Stimulated activated naive CD8-positive, alpha-beta T cell treated with anti-CD3 and anti-CD28 coated beads, Interleukin-15, amount 100 ng/mL, for 72 hours (primary cell): Measurements from ENCODE around the gene CES3.
A peak's percentile ranks its signal among the peaks of the same experiment; 100 is the strongest.
"Not testable (repeated sequence)": the region's sequence is repeated elsewhere in the genome, so short reads cannot be mapped to it uniquely, and the experiment has no call there.

Source experiments
- ATAC-seq: fragments of 150-1000 bp; cut with Tn5 transposase; 2 replicates; pipeline ENCODE4 v1.10.0; 2021; ENCODE audit warnings: mild to moderate bottlenecking, moderate library complexity
- DNase-seq, 2 donors: peaks; one replicate each; pipeline ENCODE4 v3.0.0; 2021 to 2022
- H3K27ac Mint-ChIP-seq, 2 donors: one replicate each; pipeline ENCODE4 v1.8.0; 2022; ENCODE audit warnings: mild to moderate bottlenecking in 2 of 2, mixed read lengths in 2 of 2, moderate library complexity in 2 of 2
- H3K27me3 Mint-ChIP-seq: one replicate; pipeline ENCODE4 v1.8.0; 2022; ENCODE audit warnings: mixed read lengths
- H3K4me1 Mint-ChIP-seq: one replicate; pipeline ENCODE4 v1.8.0; 2022; ENCODE audit warnings: mild to moderate bottlenecking, mixed read lengths
- H3K4me3 Mint-ChIP-seq, 2 donors: one replicate each; pipeline ENCODE4 v1.8.0; 2022; ENCODE audit warnings: mild to moderate bottlenecking in 2 of 2, mixed read lengths in 2 of 2, moderate library complexity in 1 of 2
- H3K9me3 Mint-ChIP-seq, 2 donors: one replicate each; pipeline ENCODE4 v1.8.0; 2022; ENCODE audit warnings: mixed read lengths in 2 of 2

Gene CES3

DNA sequence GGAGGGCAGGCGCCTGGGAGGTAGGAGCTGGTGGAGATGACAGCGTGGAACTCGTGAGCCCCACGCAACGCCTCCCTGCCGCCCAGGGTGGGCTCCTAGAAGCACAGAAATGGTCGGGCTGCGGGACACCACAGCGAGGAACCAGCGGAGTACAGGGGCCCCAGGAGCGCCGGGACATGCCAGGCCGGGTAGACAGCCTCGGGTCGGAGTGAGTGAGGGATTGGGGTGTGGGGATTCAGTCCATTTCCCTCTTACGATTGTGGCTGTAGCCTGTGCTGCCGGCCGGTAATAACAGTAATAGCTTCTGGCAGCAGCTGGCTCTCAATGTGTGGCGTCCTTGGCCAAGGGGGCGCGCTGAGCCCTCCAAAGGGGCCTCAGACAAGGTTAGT lies 12.2 kb upstream of the CES3 start:
- H3K27ac Mint-ChIP-seq: no peak overlapping the region
- H3K4me3 Mint-ChIP-seq: peak overlapping the region; percentile 88

DNA sequence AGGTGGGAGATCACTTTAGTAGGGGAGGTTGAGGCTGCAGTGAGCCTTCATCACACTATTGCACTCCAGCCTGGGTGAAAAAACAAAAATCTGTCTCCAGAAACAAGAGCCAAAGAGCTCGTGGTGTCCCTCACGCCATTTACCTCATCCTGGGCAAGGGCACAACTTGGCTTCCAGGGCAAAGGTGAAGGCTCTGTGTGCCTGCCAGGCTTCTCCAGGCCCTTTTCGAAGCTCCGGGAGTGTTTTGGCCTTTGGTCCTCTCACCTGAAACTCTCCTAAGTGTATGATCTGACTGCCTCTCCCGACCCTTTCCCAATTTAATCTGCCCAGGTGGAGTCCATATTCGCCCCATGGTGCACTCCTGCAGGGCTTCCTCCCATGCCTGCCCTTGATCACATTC lies 11.6 kb upstream of the CES3 start:
- Mint-ChIP-seq H3K4me1 (peaks cover 56% of the 10 kb centered on the region), H3K27me3 (peaks cover 66% of the 10 kb centered on the region), H3K27ac (no peak overlapping the region), H3K9me3 (no peaks in the 10 kb centered on the region), H3K4me3 (peak overlapping the region; percentile 59 to 88)
- no peak for ATAC-seq
- no peak for DNase-seq

More for the DNA sequence above, 12.2 kb upstream of the CES3 start:
- H3K4me1 Mint-ChIP-seq: peaks cover 52% of the 10 kb centered on the region
- ATAC-seq (no peak), DNase-seq (no peak)
- H3K27me3 Mint-ChIP-seq: peaks cover 60% of the 10 kb centered on the region
- no peaks in the 10 kb centered on the region for H3K9me3 Mint-ChIP-seq

- ATAC-seq (peak; percentile 52), DNase-seq (no peak)
- Mint-ChIP-seq H3K27me3 (peaks cover 66% of the 10 kb centered on the region), H3K4me1 (peaks cover 56% of the 10 kb centered on the region), H3K9me3 (no peaks in the 10 kb centered on the region), H3K27ac (no peak overlapping the region), H3K4me3 (peak overlapping the region; percentile 2 to 69)
Observed at GRCh38 chr16:66950437-66950836, 10.6 kb upstream of the CES3 start.

DNA sequence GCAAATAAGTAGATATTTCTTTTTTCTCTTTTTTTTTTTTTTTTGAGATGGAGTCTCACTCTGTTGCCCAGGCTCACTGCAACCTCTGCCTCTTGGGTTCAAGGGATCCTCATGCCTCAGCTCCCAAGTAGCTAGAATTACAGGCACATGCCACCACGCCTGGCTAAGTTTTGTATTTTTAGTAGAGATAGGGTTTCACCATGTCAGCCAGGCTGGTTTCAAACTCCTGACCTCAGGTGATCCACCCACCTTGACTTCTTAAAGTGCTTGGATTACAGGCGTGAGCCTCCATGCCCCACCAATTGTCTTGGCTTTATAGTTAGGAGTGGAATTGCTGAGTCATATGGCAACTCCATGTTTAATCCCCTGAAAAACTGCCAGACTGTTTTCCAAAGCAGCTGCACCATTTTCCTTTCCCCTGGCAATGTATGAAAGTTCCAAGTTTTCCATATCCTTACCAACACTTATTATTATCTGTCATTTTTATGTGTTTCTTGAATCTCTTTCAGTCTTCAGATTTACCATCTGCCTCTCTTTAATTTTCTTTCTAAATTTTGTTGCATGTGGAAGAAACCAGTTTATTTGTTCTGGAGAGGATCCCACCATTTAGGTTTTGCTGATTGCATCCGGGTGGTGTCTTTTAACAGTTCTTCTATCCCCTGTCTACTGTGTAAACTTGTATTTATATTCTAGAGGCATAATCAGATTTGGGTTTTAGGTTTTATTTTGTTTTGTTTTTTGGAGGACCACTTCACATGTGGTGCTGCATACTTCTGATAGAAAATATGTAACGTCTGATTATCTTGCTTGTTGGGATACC lies 9.9 kb upstream of the CES3 start:
- H3K9me3 Mint-ChIP-seq: no peaks in the 10 kb centered on the region
- H3K27ac Mint-ChIP-seq: peak overlapping the region in 1 of 2 donors; percentile 68
- H3K4me3 Mint-ChIP-seq: peak overlapping the region in 1 of 2 donors; percentile 2
- ATAC-seq (no peak), DNase-seq (no peak)
- H3K4me1 Mint-ChIP-seq: peaks cover 56% of the 10 kb centered on the region
- peaks cover 66% of the 10 kb centered on the region for H3K27me3 Mint-ChIP-seq

DNA sequence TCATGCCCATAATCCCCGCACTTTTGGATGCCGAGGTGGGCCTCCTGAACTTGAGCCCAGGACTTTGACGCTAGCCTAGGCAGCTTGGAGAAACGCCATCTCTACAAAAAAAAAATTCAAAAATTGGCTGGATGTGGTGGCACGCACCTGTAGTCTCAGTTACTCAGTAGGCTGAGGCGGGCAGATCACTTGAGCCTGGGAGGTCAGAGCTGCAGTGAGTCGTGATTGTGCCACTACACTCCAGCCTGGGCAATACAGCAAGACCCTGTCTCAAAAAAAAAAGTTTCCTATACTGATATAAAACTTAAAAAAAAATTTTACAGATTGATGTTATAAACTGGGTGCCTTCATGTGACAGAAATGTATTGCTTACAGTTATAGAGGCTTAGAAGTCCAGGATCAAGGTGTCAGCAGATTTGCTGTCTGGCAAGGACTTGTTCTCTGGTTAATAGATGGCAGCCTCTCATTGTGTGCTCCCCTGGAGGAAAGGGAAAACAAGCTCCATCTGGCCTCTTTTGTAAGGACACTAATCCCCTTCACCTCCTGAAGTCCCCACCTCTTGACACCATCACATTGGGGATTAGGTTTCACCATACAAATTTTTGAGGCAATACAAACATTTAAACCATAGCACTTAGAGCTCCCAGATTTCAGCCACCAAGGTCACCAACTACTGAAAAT lies 8.5 kb upstream of the CES3 start:
- no peak overlapping the region for H3K27ac Mint-ChIP-seq
- peaks cover 66% of the 10 kb centered on the region for H3K27me3 Mint-ChIP-seq

DNA sequence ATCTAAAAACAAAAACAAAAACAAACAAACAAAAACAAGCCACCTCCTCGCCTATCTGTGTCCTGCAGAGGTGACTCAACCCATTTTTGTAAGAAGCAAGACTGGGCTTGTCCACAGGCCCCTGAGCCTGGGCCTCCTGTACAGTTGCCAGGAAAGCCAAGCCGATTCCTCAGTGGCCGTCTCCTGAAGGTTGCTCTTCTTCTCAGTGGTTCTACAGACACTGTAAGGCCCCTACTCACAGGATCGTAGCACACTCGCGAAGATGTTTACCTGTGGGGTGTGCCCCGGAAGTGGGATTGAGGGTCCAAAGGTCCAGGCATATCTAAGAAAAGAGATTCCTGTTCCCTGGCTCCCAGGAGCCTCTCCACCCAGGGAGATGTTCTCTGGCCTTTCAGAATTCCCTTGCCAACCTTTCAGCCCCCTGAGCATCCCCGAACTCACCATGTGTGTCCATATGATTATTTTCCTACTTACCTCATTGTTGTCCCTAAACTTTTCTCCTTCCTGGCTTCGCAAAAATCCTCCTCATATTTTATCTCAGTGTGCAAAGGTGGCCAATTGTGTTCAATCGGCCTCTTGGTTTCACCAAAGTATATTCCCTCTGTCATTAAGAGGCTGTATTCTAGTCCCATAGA lies 7.5 kb upstream of the CES3 start:
- H3K4me3 Mint-ChIP-seq: no peak overlapping the region
- H3K27me3 Mint-ChIP-seq: peaks cover 55% of the 10 kb centered on the region
- DNase-seq (no peak), ATAC-seq (peak; percentile 9)
- no peaks in the 10 kb centered on the region for H3K9me3 Mint-ChIP-seq
- H3K4me1 Mint-ChIP-seq: peaks cover 49% of the 10 kb centered on the region
- peak overlapping the region; percentile 86 to 87 for H3K27ac Mint-ChIP-seq

More for the DNA sequence above, 8.5 kb upstream of the CES3 start:
- no peak for DNase-seq
- no peaks in the 10 kb centered on the region for H3K9me3 Mint-ChIP-seq
- no peak for ATAC-seq
- no peak overlapping the region for H3K4me3 Mint-ChIP-seq
- peaks cover 49% of the 10 kb centered on the region for H3K4me1 Mint-ChIP-seq

DNA sequence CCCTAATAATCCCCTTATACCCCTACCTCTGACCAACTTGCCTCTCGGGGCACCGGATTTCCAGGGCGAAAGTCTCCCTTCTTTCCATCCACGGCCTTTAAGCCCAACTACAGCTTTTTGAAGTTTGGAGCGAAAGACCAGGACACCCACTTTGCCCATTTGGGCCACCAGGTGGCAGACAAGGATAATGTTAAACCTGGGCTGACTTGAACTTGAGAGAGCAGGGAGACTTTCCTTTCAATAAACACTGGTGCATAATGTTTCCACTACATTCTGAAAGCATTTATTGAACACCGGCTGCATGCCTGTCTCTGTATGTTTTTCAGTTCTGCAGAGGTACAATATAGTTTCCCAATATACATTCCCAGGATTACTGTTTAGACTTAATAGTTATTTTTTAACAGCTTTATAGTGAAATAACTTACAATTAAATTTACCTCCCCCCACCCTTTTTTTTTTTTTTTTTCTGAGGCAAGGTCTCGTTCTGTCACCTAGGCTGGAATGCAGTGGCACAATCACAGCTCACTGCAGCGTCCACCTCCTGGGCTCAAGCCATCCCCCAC lies 6.9 kb upstream of the CES3 start:
- peaks cover 49% of the 10 kb centered on the region for H3K4me1 Mint-ChIP-seq
- no peak overlapping the region for H3K4me3 Mint-ChIP-seq
- ATAC-seq (peak; percentile 83), DNase-seq (peak; percentile 76 to 77)
- peaks cover 49% of the 10 kb centered on the region for H3K27me3 Mint-ChIP-seq
- H3K9me3 Mint-ChIP-seq: no peaks in the 10 kb centered on the region
- peak overlapping the region; percentile 86 to 87 for H3K27ac Mint-ChIP-seq

- peaks cover 36% of the 10 kb centered on the region for H3K27me3 Mint-ChIP-seq
- H3K4me1 Mint-ChIP-seq: peaks cover 37% of the 10 kb centered on the region
- ATAC-seq, DNase-seq, H3K9me3 Mint-ChIP-seq, H3K4me3 Mint-ChIP-seq: not testable (repeated sequence)
- peak overlapping the region in 1 of 2 donors; percentile 52 for H3K27ac Mint-ChIP-seq
Observed at GRCh38 chr16:66955363-66956153, 5.5 kb upstream of the CES3 start.

DNA sequence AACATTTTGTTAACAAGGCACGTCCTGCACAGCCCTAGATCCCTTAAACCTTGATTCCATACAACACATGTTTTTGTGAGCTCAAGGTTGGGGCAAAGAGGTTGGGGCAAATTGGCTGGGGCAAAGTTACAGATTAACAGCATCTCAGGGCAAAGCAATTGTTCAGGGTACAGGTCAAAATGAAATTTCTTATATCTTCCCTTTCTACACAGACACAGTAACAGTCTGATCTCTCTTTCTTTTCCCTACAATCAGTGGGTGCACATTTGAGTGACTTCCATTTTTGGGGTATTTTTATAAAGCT lies 5.0 kb upstream of the CES3 start:
- H3K9me3 Mint-ChIP-seq, DNase-seq, ATAC-seq, H3K4me3 Mint-ChIP-seq, H3K27ac Mint-ChIP-seq: not testable (repeated sequence)
- H3K4me1 Mint-ChIP-seq: peaks cover 37% of the 10 kb centered on the region
- peaks cover 30% of the 10 kb centered on the region for H3K27me3 Mint-ChIP-seq

DNA sequence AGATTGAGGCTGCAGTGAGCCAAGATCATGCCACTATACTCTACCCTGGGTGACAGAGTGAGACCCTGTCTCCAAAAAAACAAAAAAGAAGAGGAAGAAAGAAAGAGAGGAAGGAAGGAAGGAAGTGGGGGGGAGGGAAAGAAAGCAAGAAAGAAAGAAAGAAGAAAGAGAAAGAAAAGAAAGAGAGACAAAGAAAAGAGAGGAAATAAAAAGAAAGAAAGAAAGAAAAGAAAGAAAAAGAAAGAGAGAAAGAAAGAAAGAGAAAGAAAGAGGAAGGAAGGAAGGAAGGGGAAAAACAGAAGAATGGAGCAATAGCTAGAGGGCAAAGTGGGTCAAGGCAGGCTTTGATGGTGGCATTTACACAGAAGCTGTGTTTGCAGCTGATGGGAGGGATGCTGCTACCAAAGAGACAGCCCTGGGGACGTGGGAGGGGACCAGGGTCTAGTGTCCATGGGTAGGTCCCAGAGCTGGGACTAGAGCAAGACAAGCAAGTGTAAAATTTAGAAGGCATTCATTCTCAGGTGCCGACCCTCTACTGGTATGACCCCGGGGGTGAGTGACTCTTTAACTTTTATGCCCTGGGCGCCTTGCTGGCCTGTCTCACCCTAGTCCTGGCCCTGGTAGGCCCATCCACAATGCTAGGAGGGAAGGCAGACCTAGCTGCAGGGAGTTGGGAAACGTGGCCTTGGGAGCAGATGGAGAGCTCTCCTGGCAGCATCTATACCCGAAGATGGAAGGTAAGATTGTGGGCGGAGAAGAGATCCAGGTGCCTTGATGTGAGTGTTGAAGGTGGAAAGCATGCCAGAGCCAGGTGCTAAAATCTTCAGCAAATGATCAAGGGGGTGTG lies 2.0 kb upstream of the CES3 start:
- no peak for ATAC-seq
- no peak for DNase-seq
- no peak overlapping the region for H3K27ac Mint-ChIP-seq
- H3K9me3 Mint-ChIP-seq: no peaks in the 10 kb centered on the region
- peaks cover 34% of the 10 kb centered on the region for H3K4me1 Mint-ChIP-seq
- H3K4me3 Mint-ChIP-seq: no peak overlapping the region
- H3K27me3 Mint-ChIP-seq: peaks cover 3% of the 10 kb centered on the region

DNA sequence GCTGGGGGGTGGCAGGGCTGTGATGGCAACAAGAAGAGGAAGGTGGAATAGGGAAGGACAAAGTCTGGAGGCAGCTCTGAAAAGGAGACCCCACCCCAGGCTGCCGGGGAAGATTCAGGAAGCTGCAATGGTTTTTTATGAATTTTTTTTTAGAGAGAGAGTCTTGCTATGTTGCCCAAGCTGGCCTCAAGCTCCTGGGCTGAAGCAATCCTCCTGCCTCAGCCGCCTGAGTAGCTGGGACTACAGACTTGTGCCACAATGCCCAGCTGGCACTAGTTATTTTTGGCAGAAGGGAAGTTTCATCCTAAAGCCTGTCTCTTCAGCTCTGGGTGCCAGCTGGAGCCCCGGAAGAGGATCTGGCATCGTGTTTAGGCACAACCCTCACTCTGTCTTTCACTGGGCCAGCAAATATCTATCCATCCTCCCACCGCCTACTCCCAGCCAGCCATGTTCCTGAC lies 1.3 kb upstream of the CES3 start:
- Mint-ChIP-seq H3K27me3 (peaks cover 2% of the 10 kb centered on the region), H3K27ac (peak overlapping the region in 1 of 2 donors; percentile 37), H3K4me1 (peaks cover 34% of the 10 kb centered on the region), H3K9me3 (no peaks in the 10 kb centered on the region), H3K4me3 (no peak overlapping the region)
- ATAC-seq (no peak), DNase-seq (no peak)

- no peak for ATAC-seq
- Mint-ChIP-seq H3K4me1 (peaks cover 34% of the 10 kb centered on the region), H3K27ac (peak overlapping the region in 1 of 2 donors; percentile 37)
Observed at GRCh38 chr16:66960270-66960669, 796 bp upstream of the CES3 start.

GRCh38 chr16:66961914-66962313 lies 848 bp downstream of the CES3 start:
- DNase-seq: no peak
- Mint-ChIP-seq H3K9me3 (no peaks in the 10 kb centered on the region), H3K4me3 (peak overlapping the region; percentile 30 to 68), H3K4me1 (peaks cover 34% of the 10 kb centered on the region), H3K27ac (peak overlapping the region in 1 of 2 donors; percentile 54), H3K27me3 (peaks cover 8% of the 10 kb centered on the region)
- peak; percentile 44 for ATAC-seq

More at GRCh38 chr16:66960270-66960669, 796 bp upstream of the CES3 start:
- Mint-ChIP-seq H3K27me3 (peaks cover 7% of the 10 kb centered on the region), H3K4me3 (no peak overlapping the region), H3K9me3 (no peaks in the 10 kb centered on the region)
- DNase-seq: no peak

DNA sequence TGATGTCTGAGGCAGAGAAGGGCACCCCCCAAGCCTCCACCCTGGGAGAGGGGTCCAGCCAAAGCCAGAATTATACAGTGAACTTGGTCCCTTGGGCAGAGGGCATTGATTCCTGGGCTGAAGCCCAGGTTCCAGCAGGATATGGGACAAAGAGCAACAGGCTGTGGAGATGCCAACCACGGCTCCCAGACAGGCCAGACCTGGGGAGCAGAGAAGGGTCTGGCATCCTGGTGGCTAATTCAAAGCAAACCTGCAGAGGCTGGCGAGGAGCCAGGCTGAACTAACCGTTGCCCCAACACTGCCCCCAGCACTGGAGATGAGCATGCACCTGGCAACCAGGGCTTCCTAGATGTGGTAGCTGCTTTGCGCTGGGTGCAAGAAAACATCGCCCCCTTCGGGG lies 3.0 kb downstream of the CES3 start:
- Mint-ChIP-seq H3K27me3 (peaks cover 8% of the 10 kb centered on the region), H3K27ac (no peak overlapping the region), H3K9me3 (no peaks in the 10 kb centered on the region), H3K4me3 (no peak overlapping the region), H3K4me1 (peaks cover 18% of the 10 kb centered on the region)
- DNase-seq (no peak), ATAC-seq (no peak)
